Spinal cord (tissue), 10 donors: ENCODE data around the gene CHST1. TPM values are rescaled to one million over a fixed set of nuclear protein-coding genes. Genes with fewer than 3 reads are reported as not detected.

ENCODE experiments used
- DNase-seq, 6 donors: peaks; one replicate each; pipeline versions ENCODE4 v3.0.0 to v3.0.0-alpha.2; 2013 to 2015; ENCODE audit warnings: low spot score in 6 of 6, low read depth in 4 of 6
- H3K27ac ChIP-seq: one replicate; pipeline ENCODE4 v1.5.1; 2013; ENCODE audit warnings: low read depth, low read length, control low read depth
- H3K27me3 ChIP-seq: one replicate; pipeline ENCODE4 v1.6.1; 2013; ENCODE audit warnings: low read length; ENCODE audit not compliant: control insufficient read depth, insufficient read depth
- H3K36me3 ChIP-seq: one replicate; pipeline ENCODE4 v1.6.1; 2013; ENCODE audit warnings: low read length; ENCODE audit not compliant: control insufficient read depth, insufficient read depth
- H3K4me1 ChIP-seq: one replicate; pipeline ENCODE4 v1.6.1; 2013; ENCODE audit warnings: low read length; ENCODE audit not compliant: control insufficient read depth, insufficient read depth
- H3K4me3 ChIP-seq: one replicate; pipeline ENCODE4 v1.5.1; 2013; ENCODE audit warnings: low read depth, low read length, control low read depth
- H3K9me3 ChIP-seq: one replicate; pipeline ENCODE4 v1.6.1; 2013; ENCODE audit warnings: low read length; ENCODE audit not compliant: control insufficient read depth, insufficient read depth
- WGBS: methylation state at CpG from one replicate; pipeline ENCODE4 v1.1.5; 2013; ENCODE audit warnings: missing lambda C conversion rate; ENCODE audit not compliant: insufficient coverage; 5-methylcytosine and 5-hydroxymethylcytosine counted together
- long read RNA-seq, 4 donors: transcript quantifications; one replicate each; lab custom pipeline, GENCODE V29; 2026
- polyA plus RNA-seq, 2 donors: library from polyadenylated mRNA; unstranded; fragments of 120-200 nt; gene quantifications; one replicate each; pipeline ENCODE4 v1.2.1, GENCODE V29; 2013; ENCODE audit not compliant: insufficient read length in 2 of 2
- total RNA-seq, 2 donors: library from RNA; depleted of rRNA in 1 of 2; stranded (reverse); fragments of 120-200 nt in 1 of 2; fragments of >200 nt in 1 of 2; gene quantifications; one replicate each; pipeline versions ENCODE4 v1.2.3 to v1.2.4, GENCODE V29; 2013 to 2014
- donor health status: healthy.

The CHST1 gene
- total RNA-seq (10 to 100 TPM in 1 of 2 donors, 1 to 10 TPM in 1; 8.5 to 10.5 TPM), polyA plus RNA-seq (10 to 100 TPM; 57.0 to 62.4 TPM)
- long read RNA-seq, donor 1, transcript CHST1-201 (4 exons, 2,718 nt): major isoform, 23 of 25 reads
- long read RNA-seq, donor 1, partial matches to known transcripts: 0 of 25 reads
- long read RNA-seq, donor 1, other reads (novel, unspliced or antisense): 0 of 25 reads
- long read RNA-seq, donor 2, transcript CHST1-201 (4 exons, 2,718 nt): major isoform, 13 of 14 reads
- long read RNA-seq, donor 2, partial matches to known transcripts: 0 of 14 reads
- long read RNA-seq, donor 2, other reads (novel, unspliced or antisense): 0 of 14 reads
- long read RNA-seq, donor 3, transcript CHST1-201 (4 exons, 2,718 nt): major isoform, 13 of 14 reads
- long read RNA-seq, donor 3, partial matches to known transcripts: 0 of 14 reads
- long read RNA-seq, donor 3, other reads (novel, unspliced or antisense): 0 of 14 reads
- long read RNA-seq, donor 4, partial matches to known transcripts: 0 of 2 reads
- long read RNA-seq, donor 4, other reads (novel, unspliced or antisense): 0 of 2 reads

DNA sequence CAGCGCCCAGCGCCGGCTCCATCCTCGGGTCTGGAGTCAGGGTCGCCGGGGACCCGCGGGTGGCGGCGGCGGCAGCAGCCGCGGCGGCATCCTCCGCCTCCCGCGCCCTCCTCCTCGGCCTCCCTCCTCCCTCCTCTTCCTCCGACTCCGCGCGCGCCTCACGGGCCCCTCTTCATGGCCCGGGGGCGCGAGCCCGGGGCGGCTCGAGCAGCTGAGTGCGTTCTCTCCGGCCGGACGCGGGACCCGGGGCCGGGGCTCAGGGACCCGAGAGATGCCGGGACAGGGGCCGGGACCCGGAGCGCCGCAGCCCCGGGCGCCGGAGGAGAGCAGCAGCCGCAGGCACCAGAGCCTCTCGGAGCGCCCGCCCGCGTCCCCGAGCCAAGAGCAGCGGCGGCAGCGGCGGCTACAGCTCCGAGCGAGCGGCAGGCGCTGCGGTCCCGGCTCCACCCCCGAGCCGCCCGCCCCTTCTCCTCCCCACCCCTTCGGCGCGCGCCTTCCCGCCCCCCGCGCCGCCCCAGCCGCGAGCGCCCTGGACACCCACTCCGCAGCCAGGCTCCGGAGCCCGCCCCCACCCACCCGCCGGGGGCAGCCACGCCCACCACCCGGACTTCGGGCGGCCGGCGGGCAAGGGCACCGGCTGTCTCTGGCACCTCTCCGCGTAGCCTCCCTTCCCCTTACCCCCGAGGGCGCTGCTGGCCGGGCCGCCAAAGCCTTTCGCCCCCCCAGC, at the start of gene CHST1:
Gene CHST1, minus strand, starts transcription at position 417 of the 727 bp plus-strand sequence. CDS start 14,699 bp downstream, outside the sequence.
- under 1% methylated on average over 73 of the region's 96 CpGs for WGBS
- no peak within 1 kb of the TSS for H3K27ac ChIP-seq
- H3K4me3 ChIP-seq: peak within 1 kb of the TSS; percentile 47
- H3K36me3 ChIP-seq: no peaks in the 10 kb centered on the region
- peaks cover 58% of the 10 kb centered on the region for H3K4me1 ChIP-seq
- H3K9me3 ChIP-seq: no peaks in the 10 kb centered on the region
- peak in 2 of 6 donors; percentile 82 for DNase-seq
- H3K27me3 ChIP-seq: no peaks in the 10 kb centered on the region

DNA sequence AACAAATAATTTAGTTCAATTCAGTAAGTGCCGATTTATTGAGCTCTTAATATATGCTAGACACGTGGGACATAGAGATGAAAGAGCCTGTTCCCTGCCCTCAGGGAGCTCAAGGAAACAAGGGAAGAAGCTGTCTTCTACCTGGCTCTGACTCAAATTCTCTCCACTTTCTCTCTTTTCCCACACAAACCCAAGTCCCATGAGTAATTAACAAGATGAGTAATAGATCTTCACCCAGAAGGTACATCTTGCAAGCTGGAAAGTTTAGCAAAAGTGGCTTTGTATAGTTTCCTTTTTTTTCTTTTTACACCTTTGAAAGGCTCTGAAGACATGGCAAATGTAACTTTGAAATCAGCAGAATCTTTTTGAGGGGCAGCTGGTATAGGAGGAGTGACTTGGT, 48.2 kb upstream of the CHST1 start:
- no peak overlapping the region for H3K27ac ChIP-seq
- H3K27me3 ChIP-seq: no peaks in the 10 kb centered on the region
- no peaks in the 10 kb centered on the region for H3K36me3 ChIP-seq
- no peak for DNase-seq
- no peak overlapping the region for H3K4me3 ChIP-seq
- no peaks in the 10 kb centered on the region for H3K9me3 ChIP-seq
- WGBS: 100% methylated on average over 1 of the region's 2 CpGs
- no peaks in the 10 kb centered on the region for H3K4me1 ChIP-seq

DNA sequence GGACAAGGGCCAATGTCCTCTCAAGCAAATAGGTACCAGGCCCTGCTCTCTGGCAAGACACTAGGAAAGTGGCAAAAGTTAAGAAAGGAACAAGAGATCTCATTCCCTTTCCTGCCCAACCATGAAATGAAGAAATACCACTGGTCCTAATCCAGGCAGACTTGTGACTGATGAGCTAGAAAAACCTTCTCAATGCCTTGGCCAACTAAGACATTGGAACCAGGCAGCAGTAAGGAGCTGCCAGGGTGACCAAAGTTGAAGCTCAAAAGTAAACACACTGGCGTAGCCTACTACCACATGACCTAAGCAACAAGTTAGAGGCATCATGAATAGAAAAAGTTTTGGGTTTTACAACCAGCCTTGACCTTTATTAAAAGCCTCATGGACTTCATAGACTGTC, 45.1 kb upstream of the CHST1 start:
- no CpG with 5 or more reads among the region's 1 CpG for WGBS
- no peak overlapping the region for H3K27ac ChIP-seq
- H3K36me3 ChIP-seq: no peaks in the 10 kb centered on the region
- H3K27me3 ChIP-seq: no peaks in the 10 kb centered on the region
- no peak for DNase-seq
- H3K4me1 ChIP-seq: no peaks in the 10 kb centered on the region
- no peak overlapping the region for H3K4me3 ChIP-seq
- no peaks in the 10 kb centered on the region for H3K9me3 ChIP-seq

- no peak for DNase-seq
- Histone ChIP-seq H3K9me3 (no peaks in the 10 kb centered on the region), H3K4me1 (no peaks in the 10 kb centered on the region), H3K4me3 (no peak overlapping the region), H3K27ac (no peak overlapping the region), H3K36me3 (no peaks in the 10 kb centered on the region), H3K27me3 (peaks cover 3% of the 10 kb centered on the region)
- WGBS: no CpG with 5 or more reads among the region's 6 CpGs
Measured at GRCh38 chr11:45708887-45709663, 43.7 kb upstream of the CHST1 start.

- Histone ChIP-seq H3K4me3 (no peak overlapping the region), H3K4me1 (no peaks in the 10 kb centered on the region), H3K36me3 (no peaks in the 10 kb centered on the region), H3K9me3 (no peaks in the 10 kb centered on the region), H3K27me3 (peaks cover 3% of the 10 kb centered on the region), H3K27ac (no peak overlapping the region)
- WGBS: 87% methylated on average over 2 of the region's 2 CpGs
- no peak for DNase-seq
Measured at GRCh38 chr11:45704635-45705034, 39.2 kb upstream of the CHST1 start.

- Histone ChIP-seq H3K27me3 (peaks cover 3% of the 10 kb centered on the region), H3K27ac (no peak overlapping the region), H3K9me3 (no peaks in the 10 kb centered on the region), H3K4me1 (no peaks in the 10 kb centered on the region), H3K4me3 (no peak overlapping the region), H3K36me3 (no peaks in the 10 kb centered on the region)
- WGBS: 90% methylated on average over 2 of the region's 4 CpGs
- no peak for DNase-seq
Measured at GRCh38 chr11:45704133-45704532, 38.7 kb upstream of the CHST1 start.

DNA sequence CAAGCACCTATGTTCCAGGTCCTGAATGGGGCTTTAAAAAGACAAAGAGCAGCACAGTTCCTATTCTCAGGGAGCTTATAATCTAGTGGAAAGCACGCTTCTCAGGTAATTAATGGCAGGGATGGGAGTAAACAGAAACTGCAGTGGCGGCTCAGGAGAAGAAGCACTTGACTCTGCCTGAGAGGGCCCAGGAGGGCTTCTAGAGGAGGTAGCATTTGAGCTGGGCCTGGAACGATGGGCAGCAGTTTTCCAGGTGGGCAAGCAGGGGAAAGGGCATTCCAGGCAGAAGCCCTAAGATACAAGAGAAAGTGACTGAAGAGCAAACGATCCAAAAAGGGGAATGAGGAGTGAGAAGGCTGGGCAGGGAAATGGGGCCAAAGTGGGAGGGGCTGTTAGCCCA, 37.1 kb upstream of the CHST1 start:
- WGBS: 69% methylated on average over 4 of the region's 4 CpGs
- no peak for DNase-seq
- Histone ChIP-seq H3K4me3 (no peak overlapping the region), H3K27me3 (peaks cover 3% of the 10 kb centered on the region), H3K4me1 (no peaks in the 10 kb centered on the region), H3K9me3 (no peaks in the 10 kb centered on the region), H3K36me3 (no peaks in the 10 kb centered on the region), H3K27ac (no peak overlapping the region)

DNA sequence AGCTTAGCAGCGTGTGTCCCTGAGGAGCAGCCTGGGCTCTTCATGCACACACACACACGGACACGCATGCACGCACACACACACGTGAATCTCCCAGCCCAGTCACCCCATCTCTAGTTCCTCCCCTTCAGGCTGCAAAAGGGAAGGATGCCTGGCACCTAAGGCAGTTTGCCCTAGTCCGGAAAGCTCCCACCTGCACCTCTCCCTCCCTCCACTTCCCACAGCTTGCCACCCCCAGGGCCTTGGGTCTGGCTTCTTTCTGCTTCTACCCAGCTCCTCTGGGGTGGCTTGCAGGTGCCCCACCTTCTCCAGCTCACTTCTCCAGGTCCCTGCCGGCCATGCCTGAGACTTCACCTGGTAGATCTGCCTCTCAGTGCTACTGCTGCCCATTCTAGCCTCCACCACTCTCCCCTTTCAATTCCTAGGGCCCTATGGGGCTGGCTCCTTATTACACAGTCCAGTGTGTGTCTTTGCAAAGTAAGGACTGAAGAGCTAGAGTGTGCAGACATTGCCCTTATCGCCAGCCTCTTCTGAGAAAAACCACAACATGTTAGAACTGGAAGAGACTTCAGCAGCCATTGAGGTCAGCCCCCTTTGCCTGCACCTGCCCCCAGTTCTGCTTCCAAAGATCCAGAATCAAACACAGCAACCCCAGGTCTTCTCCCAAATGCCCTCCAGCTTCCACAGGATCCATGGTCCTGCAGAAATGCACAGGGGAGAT, 33.5 kb upstream of the CHST1 start:
- no peak for DNase-seq
- 91% methylated on average over 8 of the region's 8 CpGs for WGBS

More for the DNA sequence above, 33.5 kb upstream of the CHST1 start:
- Histone ChIP-seq H3K4me1 (no peaks in the 10 kb centered on the region), H3K27ac (no peak overlapping the region), H3K36me3 (no peaks in the 10 kb centered on the region), H3K4me3 (no peak overlapping the region), H3K9me3 (no peaks in the 10 kb centered on the region), H3K27me3 (no peaks in the 10 kb centered on the region)
